HEK293T (cell line): ENCODE measurements around the gene SUB1.
"Not testable (repeated sequence)": the region's sequence is repeated elsewhere in the genome, so short reads cannot be mapped to it uniquely, and the experiment has no call there.

Experiments
- CTCF ChIA-PET: fragments of 350-600 bp; formaldehyde crosslinking; extraction: SDS; loops from one replicate; lab custom pipeline; 2021; ENCODE audit warnings: antibody characterized with exemption, inconsistent platforms; lab: Yijun Ruan, JAX
- POLR2A ChIA-PET: fragments of 350-600 bp; formaldehyde crosslinking; extraction: SDS; loops from one replicate; lab custom pipeline; 2020; ENCODE audit warnings: antibody characterized with exemption, inconsistent platforms; lab: Yijun Ruan, JAX
- DNase-seq: peaks from one replicate; pipeline ENCODE4 v3.0.0; 2012; ENCODE audit warnings: mixed read lengths; ENCODE audit errors: extremely low spot score
- ARNT ChIP-seq: fragments of 450-650 bp; IDR thresholded peaks from 2 replicates; pipeline ENCODE4 v1.6.1; 2017; ENCODE audit warnings: mild to moderate bottlenecking
- BHLHE40 ChIP-seq: fragments of 450-650 bp; IDR thresholded peaks from 2 replicates; pipeline ENCODE4 v1.6.1; 2016; ENCODE audit warnings: mild to moderate bottlenecking, moderate library complexity, borderline replicate concordance
- CTBP1 ChIP-seq: fragments of 450-650 bp; IDR thresholded peaks from 2 replicates; pipeline ENCODE4 v1.6.1; 2016; ENCODE audit warnings: borderline replicate concordance
- ELF4 ChIP-seq: fragments of 450-650 bp; IDR thresholded peaks from 2 replicates; pipeline ENCODE4 v1.6.1; 2017; ENCODE audit warnings: antibody characterized with exemption
- FOXA1 ChIP-seq: fragments of 450-650 bp; IDR thresholded peaks from 2 replicates; pipeline ENCODE4 v1.6.1; 2016; ENCODE audit warnings: mild to moderate bottlenecking
- FOXK2 ChIP-seq: fragments of 450-650 bp; IDR thresholded peaks from 2 replicates; pipeline ENCODE4 v1.6.1; 2016; ENCODE audit warnings: mild to moderate bottlenecking
- FOXM1 ChIP-seq: fragments of 450-650 bp; IDR thresholded peaks from 2 replicates; pipeline ENCODE4 v1.6.1; 2017; ENCODE audit warnings: mild to moderate bottlenecking, borderline replicate concordance
- HDGF ChIP-seq: fragments of 450-650 bp; IDR thresholded peaks from 2 replicates; pipeline ENCODE4 v1.6.1; 2017; ENCODE audit warnings: antibody characterized with exemption, borderline replicate concordance
- L3MBTL2 ChIP-seq: fragments of 450-650 bp; conservative IDR thresholded peaks from 2 replicates; pipeline ENCODE4 v1.6.1; 2016; ENCODE audit warnings: mild to moderate bottlenecking
- LEF1 ChIP-seq: fragments of 450-650 bp; IDR thresholded peaks from 2 replicates; pipeline ENCODE4 v1.6.1; 2017; ENCODE audit warnings: mild to moderate bottlenecking, borderline replicate concordance
- NFRKB ChIP-seq: fragments of 450-650 bp; IDR thresholded peaks from 2 replicates; pipeline ENCODE4 v1.6.1; 2016; ENCODE audit warnings: mild to moderate bottlenecking, moderate library complexity
- PKNOX1 ChIP-seq: fragments of 450-650 bp; IDR thresholded peaks from 2 replicates; pipeline ENCODE4 v1.6.1; 2016
- SP1 ChIP-seq: fragments of 450-650 bp; IDR thresholded peaks from 2 replicates; pipeline ENCODE4 v1.6.1; 2017
- SUZ12 ChIP-seq: fragments of 450-650 bp; IDR thresholded peaks from 2 replicates; pipeline ENCODE4 v1.6.1; 2016; ENCODE audit warnings: mild to moderate bottlenecking
- TARDBP ChIP-seq: fragments of 450-650 bp; IDR thresholded peaks from 2 replicates; pipeline ENCODE4 v1.6.1; 2016
- ZNF384 ChIP-seq: fragments of 450-650 bp; IDR thresholded peaks from 2 replicates; pipeline ENCODE4 v1.6.1; 2016

SUB1 gene

GRCh38 chr5:32585446-32586275, at the start of gene SUB1:
Gene SUB1, plus strand, starts transcription at chr5:32585557. Its CDS starts 2,956 bp downstream, at chr5:32588513.
- ChIA-PET POLR2A (interaction anchor here (0.6 to 1.7 kb wide), 8 partner anchors 12 to 96 kb away, joined by 3 to 5 read pairs (median 4); no protein-coding TSS in a partner anchor), CTCF (interaction anchor here (1.0 to 1.2 kb wide), 2 partner anchors 96 to 353 kb away, joined by 3 read pairs; no protein-coding TSS in a partner anchor)
- peak; percentile 95 for DNase-seq
- TF ChIP-seq ARNT (no peak), L3MBTL2 (peak; percentile 58), PKNOX1 (peak; percentile 1; the same call in 1 of the 2 replicates), NFRKB (no peak), FOXK2 (no peak), TARDBP (no peak), LEF1 (no peak), SUZ12 (no peak), FOXA1 (no peak), SP1 (no peak), ELF4 (peak; percentile 64; the same call in 1 of the 2 replicates), HDGF (no peak), CTBP1 (no peak), BHLHE40 (no peak)

DNA sequence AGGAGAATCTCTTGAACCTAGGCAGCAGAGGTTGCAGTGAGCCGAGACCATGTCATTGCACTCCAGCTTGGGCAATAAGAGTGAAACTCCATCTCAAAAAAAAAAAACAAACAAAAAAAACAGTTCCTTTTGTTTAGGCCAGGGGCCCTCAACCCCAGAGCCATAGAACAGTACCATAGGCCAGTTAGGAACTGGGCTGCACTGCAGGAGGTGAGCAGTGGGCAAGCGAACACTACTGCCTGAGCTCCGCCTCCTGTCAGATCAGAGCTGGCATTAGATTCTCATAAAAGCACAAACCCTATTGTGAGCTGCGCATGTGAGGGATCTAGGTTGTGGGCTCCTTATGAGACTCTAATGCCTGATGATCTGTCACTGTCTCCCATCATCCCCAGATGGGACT, 49.1 kb upstream of the SUB1 start:
- ChIA-PET CTCF (interaction anchor here (0.8 kb wide), 1 partner anchor 54 kb away, joined by 3 read pairs; no protein-coding TSS in a partner anchor), POLR2A (no interaction called here)
- DNase-seq: no peak
- TF ChIP-seq PKNOX1 (0 out of 2 replicates have a peak, but pooled peaks have one; percentile 6), ELF4 (no peak)

GRCh38 chr5:32537437-32538029, 47.8 kb upstream of the SUB1 start:
- CTCF ChIA-PET, DNase-seq: not testable (repeated sequence)
- POLR2A ChIA-PET: interaction anchor here (1.4 kb wide), 1 partner anchor 48 kb away, joined by 4 read pairs; the partner anchor contains the start of gene SUB1

DNA sequence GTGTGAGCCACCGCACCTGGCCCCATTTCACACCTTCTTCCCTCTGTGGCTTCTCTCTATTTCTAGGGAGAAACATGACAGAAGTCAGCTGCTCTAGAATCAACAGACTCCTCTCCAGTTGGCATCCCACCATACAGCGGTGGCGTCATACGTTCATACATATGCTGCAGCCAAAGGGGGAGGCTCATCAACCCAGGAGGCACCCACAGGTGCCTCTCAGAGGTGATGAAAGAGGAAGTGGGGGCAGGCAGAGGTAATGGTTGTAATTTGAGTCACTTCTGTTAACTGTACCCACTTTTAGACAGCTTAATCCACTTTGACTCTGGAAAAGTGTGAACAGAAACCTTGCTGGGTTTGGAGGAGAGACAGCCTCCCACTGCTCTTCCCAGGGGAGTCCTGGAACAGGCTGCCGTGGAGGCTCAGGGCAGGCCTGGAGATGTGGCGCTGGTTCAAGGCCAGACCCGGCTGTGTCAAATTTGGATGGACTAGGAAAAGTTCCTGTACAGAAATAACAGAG, 47.3 kb upstream of the SUB1 start:
- no peak for TF ChIP-seq ZNF384
- no peak for TF ChIP-seq BHLHE40
- no peak for TF ChIP-seq TARDBP
- TF ChIP-seq L3MBTL2: no peak
- no peak for TF ChIP-seq LEF1
- no peak for TF ChIP-seq ARNT
- ChIA-PET CTCF (no interaction called here), POLR2A (interaction anchor here (1.4 kb wide), 1 partner anchor 47 kb away, joined by 4 read pairs; the partner anchor contains the start of gene SUB1)
- DNase-seq: no peak

GRCh38 chr5:32539981-32540845, 45.1 kb upstream of the SUB1 start:
- DNase-seq: no peak
- ChIA-PET CTCF (no interaction called here), POLR2A (no interaction called here)
- TF ChIP-seq PKNOX1 (no peak), FOXM1 (no peak), TARDBP (no peak)

DNA sequence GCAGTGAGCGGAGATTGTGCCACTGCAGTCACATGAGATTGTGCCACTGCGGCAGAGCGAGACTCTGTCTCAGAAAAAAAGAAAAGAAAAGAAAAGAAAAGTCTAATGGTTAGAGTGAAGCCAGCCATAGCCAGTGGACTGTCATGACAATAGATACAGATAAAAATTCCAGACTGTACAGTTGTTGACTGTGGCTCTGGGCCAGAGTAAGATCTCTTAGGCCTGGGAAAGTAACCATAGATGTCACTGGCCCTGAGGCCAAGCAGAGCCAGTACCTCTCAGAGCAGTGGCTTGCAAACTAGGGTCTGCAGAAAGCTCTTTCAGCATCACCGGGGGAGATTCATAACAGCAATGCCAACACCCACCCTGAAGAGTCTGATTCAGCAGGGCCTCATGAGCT, 44.1 kb upstream of the SUB1 start:
- TF ChIP-seq ARNT (no peak), NFRKB (no peak), HDGF (no peak), TARDBP (no peak), FOXK2 (no peak), ZNF384 (no peak), PKNOX1 (no peak), BHLHE40 (no peak), FOXA1 (no peak), SUZ12 (no peak), FOXM1 (no peak), ELF4 (no peak), LEF1 (no peak), SP1 (no peak), L3MBTL2 (no peak), CTBP1 (no peak)
- no peak for DNase-seq
- ChIA-PET CTCF (no interaction called here), POLR2A (no interaction called here)
